Measurements from ENCODE around the gene KCNH6.

The KCNH6 gene

DNA sequence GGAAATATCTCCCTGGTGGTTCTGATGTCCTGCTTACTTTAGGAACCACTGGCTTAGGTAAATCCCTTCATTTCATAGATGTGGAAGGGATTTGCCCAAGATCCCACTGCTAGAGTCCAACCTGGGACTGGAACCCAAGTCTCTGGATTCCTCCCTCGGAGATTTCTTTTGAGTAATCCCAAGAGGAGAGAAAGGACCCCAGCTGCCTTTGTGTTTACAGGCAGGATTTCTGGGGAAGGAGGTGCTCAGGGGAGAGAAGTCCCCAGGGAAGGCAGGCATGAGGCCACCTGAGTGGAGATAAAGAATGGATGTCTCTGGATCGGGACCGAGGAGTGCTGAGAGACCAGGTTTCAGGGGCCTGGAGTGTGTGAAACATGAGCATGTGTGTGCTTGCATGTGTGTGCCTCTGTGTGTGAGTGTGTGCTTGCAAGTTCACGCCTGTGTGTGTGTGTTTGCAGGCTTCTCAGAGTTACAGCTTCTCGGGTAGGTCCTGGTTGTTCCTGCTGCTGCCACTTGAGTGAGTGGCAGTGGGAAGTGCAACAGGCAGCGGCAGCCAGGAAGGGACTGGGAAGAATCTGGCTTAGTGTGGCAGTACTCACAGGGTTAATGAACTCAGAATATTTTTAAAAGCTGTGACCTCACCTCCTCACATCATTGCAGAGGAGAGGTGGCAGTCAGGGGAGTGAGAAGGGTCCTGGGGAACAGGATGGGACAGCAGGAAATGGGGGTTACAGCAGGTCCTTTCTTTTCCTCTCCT is 2.2 kb downstream of the KCNH6 start:
- no peak for DNase-seq (ENCODE audit: insufficient read length, low spot score)
- FAIRE-seq, result no peak
- TF ChIP-seq POU2F2 (IDR thresholded peaks at IDR 0.05; ENCODE audit: low read depth, low read length) (no peak), PAX5 (IDR thresholded peaks at IDR 0.05; ENCODE audit: insufficient read depth, low read length, severe bottlenecking) (no peak), SPI1 (IDR thresholded peaks at IDR 0.05; ENCODE audit: low read depth, low read length) (no peak), TAF1 (IDR thresholded peaks at IDR 0.05; ENCODE audit: low read depth, low read length) (no peak), POLR2A (IDR thresholded peaks at IDR 0.05; ENCODE audit: low read depth, low read length) (no peak), POLR2AphosphoS5 (IDR thresholded peaks at IDR 0.05; ENCODE audit: low read depth, low read length) (no peak)

DNA sequence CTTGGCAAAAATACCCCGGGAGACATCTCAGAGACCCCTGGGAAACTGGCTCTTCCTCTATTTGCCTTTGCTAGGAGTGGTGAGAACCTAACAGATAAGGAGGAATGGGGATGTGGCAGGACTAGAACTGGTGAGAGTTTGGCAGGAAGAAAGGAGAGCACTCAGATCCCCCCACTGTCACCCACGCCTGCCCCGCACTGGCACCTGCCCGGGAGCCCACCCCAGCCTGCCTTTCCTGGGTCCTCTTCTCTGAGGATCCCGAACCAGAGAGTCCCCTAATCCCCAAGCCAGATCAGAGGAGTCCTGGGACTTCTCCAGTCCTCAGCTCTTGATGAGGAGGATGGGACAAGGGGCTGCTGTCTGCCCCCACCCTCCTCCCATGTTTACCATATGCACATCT is 3.7 kb downstream of the KCNH6 start:
- TF ChIP-seq POLR2AphosphoS5 (IDR thresholded peaks at IDR 0.05; ENCODE audit: low read depth, low read length) (no peak), TAF1 (IDR thresholded peaks at IDR 0.05; ENCODE audit: low read depth, low read length) (no peak), POLR2A (IDR thresholded peaks at IDR 0.05; ENCODE audit: low read depth, low read length) (no peak), SPI1 (IDR thresholded peaks at IDR 0.05; ENCODE audit: low read depth, low read length) (no peak), PAX5 (IDR thresholded peaks at IDR 0.05; ENCODE audit: insufficient read depth, low read length, severe bottlenecking) (no peak), POU2F2 (IDR thresholded peaks at IDR 0.05; ENCODE audit: low read depth, low read length) (no peak)
- FAIRE-seq (no peak), DNase-seq (ENCODE audit: insufficient read length, low spot score) (no peak)

DNA sequence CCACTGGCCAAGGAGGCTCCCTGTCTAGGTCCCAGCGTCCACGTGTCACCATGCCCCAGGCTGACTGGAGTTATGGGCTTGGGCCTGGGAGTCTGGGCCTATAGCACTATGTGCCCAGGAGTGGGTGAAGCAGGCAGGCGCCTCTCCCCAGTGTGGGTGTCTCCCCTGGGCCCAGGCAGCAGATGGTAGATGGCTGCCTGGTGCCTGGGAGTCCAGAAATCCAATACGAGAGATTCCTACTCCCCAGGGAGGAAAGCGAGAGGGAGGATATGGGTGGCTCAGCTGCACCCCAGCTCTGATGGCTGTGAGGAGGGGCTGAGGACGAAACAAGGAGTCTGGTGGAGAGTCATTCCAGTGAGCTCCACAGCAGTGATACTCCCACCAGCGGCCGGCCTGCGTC is 5.0 kb downstream of the KCNH6 start:
- DNase-seq (ENCODE audit: insufficient read length, low spot score), result no peak
- no peak for TF ChIP-seq TAF1 (IDR thresholded peaks at IDR 0.05; ENCODE audit: low read depth, low read length)
- TF ChIP-seq SPI1 (IDR thresholded peaks at IDR 0.05; ENCODE audit: low read depth, low read length), result no peak
- no peak for TF ChIP-seq POLR2AphosphoS5 (IDR thresholded peaks at IDR 0.05; ENCODE audit: low read depth, low read length)
- no peak for TF ChIP-seq POLR2A (IDR thresholded peaks at IDR 0.05; ENCODE audit: low read depth, low read length)
- no peak for TF ChIP-seq PAX5 (IDR thresholded peaks at IDR 0.05; ENCODE audit: insufficient read depth, low read length, severe bottlenecking)
- TF ChIP-seq POU2F2 (IDR thresholded peaks at IDR 0.05; ENCODE audit: low read depth, low read length), result no peak
- FAIRE-seq, result no peak

DNA sequence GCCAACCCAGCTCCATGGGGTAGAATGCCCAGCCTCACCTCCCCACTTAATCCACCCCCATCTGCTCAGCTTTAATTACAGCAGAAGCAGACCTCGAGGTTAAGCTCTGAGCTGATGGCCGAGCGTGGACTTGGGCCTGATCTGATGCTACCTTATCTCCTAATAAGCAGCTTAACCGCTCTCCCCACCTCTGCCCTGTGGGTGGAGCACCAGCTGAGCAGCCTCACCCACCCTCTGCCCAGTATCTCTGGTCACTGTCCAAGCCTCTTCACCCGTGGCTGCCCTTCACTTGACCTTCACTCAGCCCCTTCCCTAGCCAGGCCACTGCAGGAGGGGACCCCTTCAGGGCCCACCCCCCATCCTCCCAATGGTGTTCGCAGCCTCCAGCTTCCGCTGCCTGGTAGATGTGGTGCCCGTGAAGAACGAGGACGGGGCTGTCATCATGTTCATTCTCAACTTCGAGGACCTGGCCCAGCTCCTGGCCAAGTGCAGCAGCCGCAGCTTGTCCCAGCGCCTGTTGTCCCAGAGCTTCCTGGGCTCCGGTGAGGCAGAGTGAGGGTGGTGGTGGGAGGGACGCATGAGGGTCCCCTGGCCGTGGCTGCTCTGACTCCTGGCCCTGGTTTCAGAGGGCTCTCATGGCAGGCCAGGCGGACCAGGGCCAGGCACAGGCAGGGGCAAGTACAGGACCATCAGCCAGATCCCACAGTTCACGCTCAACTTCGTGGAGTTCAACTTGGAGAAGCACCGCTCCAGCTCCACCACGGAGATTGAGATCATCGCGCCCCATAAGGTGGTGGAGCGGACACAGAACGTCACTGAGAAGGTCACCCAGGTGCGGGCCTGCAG is 6.8 kb downstream of the KCNH6 start:
- TF ChIP-seq POLR2A (IDR thresholded peaks at IDR 0.05; ENCODE audit: low read depth, low read length) (no peak), SPI1 (IDR thresholded peaks at IDR 0.05; ENCODE audit: low read depth, low read length) (no peak), PAX5 (IDR thresholded peaks at IDR 0.05; ENCODE audit: insufficient read depth, low read length, severe bottlenecking) (no peak), POLR2AphosphoS5 (IDR thresholded peaks at IDR 0.05; ENCODE audit: low read depth, low read length) (no peak), POU2F2 (IDR thresholded peaks at IDR 0.05; ENCODE audit: low read depth, low read length) (no peak), TAF1 (IDR thresholded peaks at IDR 0.05; ENCODE audit: low read depth, low read length) (no peak)
- DNase-seq (ENCODE audit: insufficient read length, low spot score) (no peak), FAIRE-seq (no peak)

DNA sequence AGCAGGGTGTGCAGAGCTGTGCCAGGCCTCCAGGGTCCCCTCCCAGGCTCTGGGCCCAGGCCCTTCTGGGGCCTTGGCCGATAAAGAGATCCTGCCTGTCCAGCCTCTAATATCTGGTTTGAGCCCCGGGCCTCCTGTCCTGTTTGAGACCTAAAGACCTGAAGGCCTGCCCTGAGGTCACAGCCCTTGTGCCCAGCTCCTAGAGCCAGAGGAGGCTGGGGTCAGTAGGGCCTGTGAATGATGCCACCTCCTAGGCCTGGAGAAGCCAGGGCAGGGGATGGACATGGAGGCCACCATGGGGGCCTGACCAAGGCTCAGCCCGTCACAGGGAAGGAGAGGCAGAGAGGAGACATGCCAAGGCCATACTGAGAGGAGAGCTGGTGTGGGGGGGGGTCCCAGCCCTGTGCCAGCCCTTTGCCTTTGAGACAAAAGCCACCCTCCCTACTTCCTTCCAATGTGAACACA is 7.4 kb downstream of the KCNH6 start:
- no peak for FAIRE-seq
- TF ChIP-seq POLR2A (IDR thresholded peaks at IDR 0.05; ENCODE audit: low read depth, low read length), result no peak
- no peak for TF ChIP-seq TAF1 (IDR thresholded peaks at IDR 0.05; ENCODE audit: low read depth, low read length)
- TF ChIP-seq POU2F2 (IDR thresholded peaks at IDR 0.05; ENCODE audit: low read depth, low read length), result no peak
- TF ChIP-seq POLR2AphosphoS5 (IDR thresholded peaks at IDR 0.05; ENCODE audit: low read depth, low read length), result no peak
- no peak for TF ChIP-seq SPI1 (IDR thresholded peaks at IDR 0.05; ENCODE audit: low read depth, low read length)
- no peak for TF ChIP-seq PAX5 (IDR thresholded peaks at IDR 0.05; ENCODE audit: insufficient read depth, low read length, severe bottlenecking)
- no peak for DNase-seq (ENCODE audit: insufficient read length, low spot score)

DNA sequence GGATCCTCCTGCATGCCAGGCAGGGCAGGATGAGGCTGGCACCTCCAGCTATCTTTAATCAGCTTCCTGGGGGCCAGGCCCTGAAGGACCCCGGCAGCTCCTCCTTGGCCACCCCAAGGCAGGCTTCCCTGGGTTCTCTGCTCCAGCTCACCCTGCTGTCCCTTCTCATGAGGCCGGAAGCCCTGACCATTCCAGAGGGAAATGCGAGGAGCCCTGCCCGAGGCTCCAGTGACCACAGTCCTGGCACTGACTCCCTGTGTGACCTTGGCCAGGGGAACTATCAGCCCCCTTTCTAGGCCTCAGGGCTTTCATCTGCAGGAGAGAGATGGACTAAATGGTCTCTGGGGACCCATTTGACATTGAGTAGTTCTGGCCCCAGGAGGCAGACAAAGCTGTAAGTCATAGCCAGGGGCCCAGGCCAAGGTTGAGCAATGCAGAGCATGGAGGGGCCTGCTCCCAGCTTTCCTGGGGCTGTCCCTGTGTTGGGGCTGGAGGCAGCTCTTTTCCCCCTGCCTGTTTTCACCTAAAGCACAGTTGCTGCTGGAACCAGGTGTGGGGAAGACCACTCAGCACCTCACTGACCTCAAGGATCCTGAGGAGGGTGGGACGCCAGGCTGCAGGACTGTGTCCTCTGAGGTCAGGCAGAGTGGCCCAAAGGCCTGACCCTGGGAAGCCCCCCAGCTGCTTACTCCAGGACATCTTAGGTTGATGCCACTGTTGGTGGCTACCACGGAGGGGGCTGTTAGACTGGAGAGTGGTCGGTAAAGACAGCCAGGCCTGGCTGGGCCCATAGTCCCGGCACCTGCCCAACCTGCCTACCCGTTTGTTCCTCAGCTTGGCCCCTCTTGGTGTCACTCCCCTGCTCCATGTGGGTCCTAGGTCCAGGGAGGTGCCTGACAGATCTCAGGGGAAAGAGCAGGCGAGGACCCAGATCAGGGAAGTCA is 8.1 kb downstream of the KCNH6 start:
- no peak for FAIRE-seq
- TF ChIP-seq TAF1 (IDR thresholded peaks at IDR 0.05; ENCODE audit: low read depth, low read length), result no peak
- TF ChIP-seq PAX5 (IDR thresholded peaks at IDR 0.05; ENCODE audit: insufficient read depth, low read length, severe bottlenecking), result no peak
- no peak for DNase-seq (ENCODE audit: insufficient read length, low spot score)

DNA sequence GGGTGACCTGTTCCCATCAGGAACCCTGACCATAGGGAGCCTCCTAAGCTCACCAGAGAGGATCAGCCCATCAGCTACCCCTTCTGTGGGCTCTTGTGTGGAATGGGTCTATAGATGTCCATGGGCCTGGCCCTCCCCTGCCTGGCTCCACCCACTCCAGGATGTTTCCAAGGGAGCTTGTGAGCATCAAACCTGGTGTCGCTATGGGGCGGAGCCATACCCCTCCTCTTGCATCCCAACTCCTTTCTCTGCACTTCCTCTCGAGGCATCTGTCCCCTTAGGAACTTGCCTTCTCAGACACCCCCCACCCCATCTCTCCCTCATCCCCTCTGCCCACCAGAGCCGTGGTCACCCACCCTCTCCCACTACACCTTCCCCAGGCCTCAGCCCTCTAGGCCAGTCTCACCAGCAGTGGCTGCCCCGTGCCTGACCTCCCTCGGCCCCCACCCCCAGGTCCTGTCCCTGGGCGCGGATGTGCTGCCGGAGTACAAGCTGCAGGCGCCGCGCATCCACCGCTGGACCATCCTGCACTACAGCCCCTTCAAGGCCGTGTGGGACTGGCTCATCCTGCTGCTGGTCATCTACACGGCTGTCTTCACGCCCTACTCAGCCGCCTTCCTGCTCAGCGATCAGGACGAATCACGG is 10.4 kb downstream of the KCNH6 start:
- TF ChIP-seq TAF1 (IDR thresholded peaks at IDR 0.05; ENCODE audit: low read depth, low read length) (no peak), POLR2A (IDR thresholded peaks at IDR 0.05; ENCODE audit: low read depth, low read length) (no peak), PAX5 (IDR thresholded peaks at IDR 0.05; ENCODE audit: insufficient read depth, low read length, severe bottlenecking) (no peak), SPI1 (IDR thresholded peaks at IDR 0.05; ENCODE audit: low read depth, low read length) (no peak), POLR2AphosphoS5 (IDR thresholded peaks at IDR 0.05; ENCODE audit: low read depth, low read length) (no peak), POU2F2 (IDR thresholded peaks at IDR 0.05; ENCODE audit: low read depth, low read length) (no peak)

DNA sequence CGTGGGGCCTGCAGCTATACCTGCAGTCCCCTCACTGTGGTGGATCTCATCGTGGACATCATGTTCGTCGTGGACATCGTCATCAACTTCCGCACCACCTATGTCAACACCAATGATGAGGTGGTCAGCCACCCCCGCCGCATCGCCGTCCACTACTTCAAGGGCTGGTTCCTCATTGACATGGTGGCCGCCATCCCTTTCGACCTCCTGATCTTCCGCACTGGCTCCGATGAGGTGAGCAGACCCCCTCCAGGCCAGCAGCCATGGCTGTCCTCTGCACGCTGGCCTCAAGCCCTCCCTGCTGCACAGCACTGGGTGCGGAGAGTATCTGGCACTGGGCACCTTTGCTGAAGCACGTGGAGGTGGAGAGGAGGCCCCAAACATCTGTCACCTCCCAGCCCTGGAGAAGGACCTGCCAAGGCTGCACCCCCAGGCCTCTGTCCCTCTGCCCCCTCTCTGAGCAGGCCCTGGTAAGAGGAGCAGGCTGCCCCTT is 11.0 kb downstream of the KCNH6 start:
- DNase-seq (ENCODE audit: insufficient read length, low spot score) (no peak), FAIRE-seq (no peak)
- TF ChIP-seq POLR2AphosphoS5 (IDR thresholded peaks at IDR 0.05; ENCODE audit: low read depth, low read length), result no peak
- no peak for TF ChIP-seq POLR2A (IDR thresholded peaks at IDR 0.05; ENCODE audit: low read depth, low read length)
- TF ChIP-seq TAF1 (IDR thresholded peaks at IDR 0.05; ENCODE audit: low read depth, low read length), result no peak
- TF ChIP-seq POU2F2 (IDR thresholded peaks at IDR 0.05; ENCODE audit: low read depth, low read length), result no peak
- no peak for TF ChIP-seq PAX5 (IDR thresholded peaks at IDR 0.05; ENCODE audit: insufficient read depth, low read length, severe bottlenecking)
- TF ChIP-seq SPI1 (IDR thresholded peaks at IDR 0.05; ENCODE audit: low read depth, low read length), result no peak

More for the DNA sequence above, 10.4 kb downstream of the KCNH6 start:
- DNase-seq (ENCODE audit: insufficient read length, low spot score), result no peak
- FAIRE-seq, result no peak

All from GM12891 (cell line).